HG03575 (cell line): ENCODE data around the gene CLEC16A.

Experiments used
- ATAC-seq: cut with Tn5 transposase; IDR thresholded peaks from one replicate; pipeline ENCODE4 v1.9.1; 2021; ENCODE audit not compliant: unreplicated experiment, insufficient number of reproducible peaks, low FRiP score; ENCODE audit errors: extremely low read depth

CLEC16A gene

GRCh38 chr16:11084484-11084875, 140.1 kb downstream of the CLEC16A start:
- no peak for ATAC-seq

DNA sequence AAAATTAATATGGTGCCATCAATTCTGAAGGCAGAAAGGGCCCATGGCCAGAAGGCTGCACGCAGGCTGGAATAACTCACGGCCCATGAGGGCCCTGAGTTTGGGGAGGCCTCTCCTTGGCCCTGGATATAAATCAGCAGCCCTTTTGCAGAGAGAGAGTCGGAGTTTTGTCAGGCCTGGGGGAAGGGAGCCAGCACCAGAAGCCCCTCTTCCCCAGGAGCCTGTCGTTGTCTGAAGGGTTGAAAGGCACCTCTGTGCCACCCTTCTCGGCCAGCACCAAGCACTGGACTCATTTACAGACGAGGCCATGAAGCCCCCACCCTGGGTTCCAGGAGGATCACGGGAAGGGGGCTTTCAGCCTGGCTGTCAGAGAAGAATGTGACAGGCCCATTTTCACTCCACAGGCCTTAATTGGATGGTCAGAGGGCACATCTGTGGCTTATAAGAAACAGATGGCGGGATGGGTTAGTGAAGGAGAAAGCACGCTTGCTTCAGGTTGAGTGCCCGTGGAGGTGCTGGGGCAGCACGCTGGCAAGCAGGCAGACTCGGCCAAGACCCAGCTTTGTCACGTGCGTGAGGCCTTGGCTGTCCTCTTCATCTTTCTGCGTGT, 140.6 kb downstream of the CLEC16A start:
- no peak for ATAC-seq

- ATAC-seq, result no peak
Measured at GRCh38 chr16:11085916-11086315, 141.6 kb downstream of the CLEC16A start.

- no peak for ATAC-seq
Measured at GRCh38 chr16:11087691-11088073, 143.3 kb downstream of the CLEC16A start.

DNA sequence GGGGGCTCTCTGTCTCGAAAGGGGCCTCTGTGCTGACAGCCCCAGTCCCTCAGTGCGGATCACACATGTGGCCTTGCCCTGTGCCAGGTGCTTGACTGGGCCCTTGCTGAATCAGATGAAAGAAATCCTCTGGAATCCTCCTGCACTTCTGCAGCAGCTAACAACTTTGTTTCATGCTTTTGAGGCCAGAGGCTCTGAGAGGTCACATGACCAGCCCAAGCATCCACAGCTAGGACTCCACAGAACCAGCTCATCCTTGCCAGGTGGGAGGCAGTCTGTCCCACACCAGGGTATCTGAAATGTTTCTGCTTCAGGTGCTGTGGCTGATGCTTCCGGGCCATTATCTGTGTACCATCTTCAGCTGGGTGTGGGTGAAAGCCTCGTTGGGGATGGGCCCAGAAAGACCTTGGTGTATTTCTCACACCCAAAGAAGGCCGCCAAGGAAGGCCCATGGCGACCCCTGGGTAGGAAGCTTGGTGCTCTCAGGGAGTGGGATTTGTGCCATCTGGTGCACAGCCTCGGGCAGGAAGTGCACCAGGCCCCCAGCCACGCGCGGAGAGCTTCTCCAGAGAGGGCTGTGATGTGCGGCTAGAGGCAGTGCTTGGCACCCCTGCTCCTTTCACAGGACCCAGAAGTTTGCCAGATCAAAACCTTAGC, 143.8 kb downstream of the CLEC16A start:
- ATAC-seq, result no peak

- ATAC-seq, result no peak
Measured at GRCh38 chr16:11088831-11089230, 144.5 kb downstream of the CLEC16A start.

DNA sequence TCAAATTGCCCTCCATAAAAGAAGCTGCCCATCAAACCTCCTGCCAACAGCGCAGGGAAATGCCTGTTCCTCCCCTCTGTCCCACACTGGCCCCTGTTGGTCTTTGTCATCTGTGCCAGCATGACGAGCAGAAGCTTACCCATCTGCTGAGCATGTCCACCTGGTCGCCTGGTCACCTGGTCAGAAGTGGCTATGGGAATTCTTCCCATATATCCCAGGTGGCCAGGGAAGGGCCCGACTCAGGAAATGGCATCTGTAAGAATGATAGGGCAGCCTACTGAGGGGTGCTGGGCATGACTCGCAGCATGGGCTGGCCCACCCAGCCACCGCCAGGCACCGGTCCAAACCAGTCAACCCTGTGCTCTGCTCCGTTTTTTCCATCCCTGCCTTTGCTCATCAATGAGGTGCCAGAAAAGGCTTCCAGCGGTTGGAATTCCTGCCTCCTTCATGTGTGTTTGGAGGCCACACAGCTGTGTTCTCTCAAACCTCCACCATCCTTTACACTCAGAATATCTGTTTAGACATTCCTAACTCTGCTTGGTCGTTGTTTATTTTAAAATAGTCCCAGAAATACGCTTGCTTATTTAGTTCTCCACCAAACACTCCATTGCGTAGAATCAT, 145.2 kb downstream of the CLEC16A start:
- no peak for ATAC-seq

DNA sequence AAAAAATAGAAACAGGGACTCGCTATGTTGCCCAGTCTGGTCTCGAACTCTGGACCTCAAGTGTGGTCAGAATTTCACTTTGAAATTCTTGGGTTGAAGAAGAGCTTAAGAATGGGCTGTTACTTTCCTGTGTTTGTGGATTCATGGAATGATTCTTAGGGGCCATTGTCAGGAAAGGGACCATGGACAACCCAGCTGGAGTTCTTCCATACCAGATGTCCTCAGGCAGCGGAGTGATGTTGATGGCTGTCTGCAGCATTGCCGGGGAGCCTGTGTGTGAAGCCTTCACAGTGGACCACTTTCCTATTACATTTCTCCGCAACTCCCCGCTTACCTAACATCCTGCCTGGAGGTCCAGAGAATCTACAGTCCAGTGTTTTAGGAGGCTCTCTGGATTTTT, 145.9 kb downstream of the CLEC16A start:
- ATAC-seq, result no peak

GRCh38 chr16:11091021-11091785, 146.8 kb downstream of the CLEC16A start:
- no peak for ATAC-seq

- ATAC-seq, result no peak
Measured at GRCh38 chr16:11092788-11093571, 148.6 kb downstream of the CLEC16A start.

DNA sequence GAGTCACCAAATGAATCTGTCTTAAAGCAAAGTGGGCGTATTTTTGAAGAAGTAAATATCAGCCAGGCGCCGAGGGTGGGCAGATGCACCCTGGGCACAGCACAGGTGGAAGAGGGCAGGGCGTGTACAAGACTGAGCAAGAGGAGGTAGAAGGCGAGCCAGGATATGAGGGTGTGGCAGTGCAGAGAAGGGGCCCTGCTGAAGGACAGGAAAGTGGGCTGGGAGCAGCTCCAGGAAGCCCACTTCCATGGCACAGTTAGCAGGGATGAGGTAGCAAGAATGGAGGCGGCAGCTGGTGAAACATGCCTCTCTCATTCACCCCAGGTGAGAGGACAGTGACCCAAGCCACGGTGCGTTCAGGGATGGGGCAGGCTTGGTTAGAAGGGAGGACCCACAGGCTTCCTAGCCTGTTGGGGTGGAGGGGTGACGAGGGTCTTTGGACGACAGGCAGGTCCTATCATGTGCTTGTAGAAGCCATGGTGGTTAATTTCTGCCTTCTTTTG, 149.3 kb downstream of the CLEC16A start:
- ATAC-seq, result no peak

GRCh38 chr16:11094075-11094856, 149.9 kb downstream of the CLEC16A start:
- ATAC-seq, result no peak

DNA sequence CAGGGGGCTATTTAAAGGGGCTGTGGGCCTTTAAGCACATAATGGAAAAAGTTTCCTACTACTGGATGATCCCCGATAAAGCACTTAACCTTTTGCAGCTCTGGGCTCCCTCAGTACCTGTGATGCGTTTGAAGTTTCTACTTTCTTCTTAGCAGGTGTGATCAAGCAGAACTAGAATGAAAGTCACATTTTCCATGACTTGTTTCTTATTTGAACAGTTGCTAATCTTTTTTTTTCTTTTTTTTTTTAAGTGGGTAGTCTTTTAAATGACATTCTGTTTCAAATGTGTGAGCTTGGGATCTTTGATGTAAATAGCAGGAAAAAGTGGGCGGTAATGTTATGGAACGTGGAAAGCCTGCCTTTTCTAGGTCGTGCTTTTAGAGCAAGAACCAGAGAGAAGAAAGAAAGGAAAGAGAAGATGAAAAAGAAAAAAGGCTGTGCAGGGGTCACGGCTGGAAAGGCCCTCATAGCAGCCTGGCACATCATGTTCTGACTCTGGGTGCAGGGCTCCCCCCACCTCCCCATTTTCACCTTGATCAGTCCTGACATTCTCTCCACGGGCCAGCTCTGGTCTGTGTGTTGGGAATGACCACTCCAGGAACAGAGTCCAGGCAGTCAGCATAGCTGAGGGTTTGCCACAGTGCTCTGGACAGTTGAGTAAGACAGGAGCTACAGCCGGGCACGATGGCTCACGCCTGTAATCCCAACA, 150.6 kb downstream of the CLEC16A start:
- ATAC-seq, result no peak

- ATAC-seq, result no peak
Measured at GRCh38 chr16:11095935-11096334, 151.6 kb downstream of the CLEC16A start.

DNA sequence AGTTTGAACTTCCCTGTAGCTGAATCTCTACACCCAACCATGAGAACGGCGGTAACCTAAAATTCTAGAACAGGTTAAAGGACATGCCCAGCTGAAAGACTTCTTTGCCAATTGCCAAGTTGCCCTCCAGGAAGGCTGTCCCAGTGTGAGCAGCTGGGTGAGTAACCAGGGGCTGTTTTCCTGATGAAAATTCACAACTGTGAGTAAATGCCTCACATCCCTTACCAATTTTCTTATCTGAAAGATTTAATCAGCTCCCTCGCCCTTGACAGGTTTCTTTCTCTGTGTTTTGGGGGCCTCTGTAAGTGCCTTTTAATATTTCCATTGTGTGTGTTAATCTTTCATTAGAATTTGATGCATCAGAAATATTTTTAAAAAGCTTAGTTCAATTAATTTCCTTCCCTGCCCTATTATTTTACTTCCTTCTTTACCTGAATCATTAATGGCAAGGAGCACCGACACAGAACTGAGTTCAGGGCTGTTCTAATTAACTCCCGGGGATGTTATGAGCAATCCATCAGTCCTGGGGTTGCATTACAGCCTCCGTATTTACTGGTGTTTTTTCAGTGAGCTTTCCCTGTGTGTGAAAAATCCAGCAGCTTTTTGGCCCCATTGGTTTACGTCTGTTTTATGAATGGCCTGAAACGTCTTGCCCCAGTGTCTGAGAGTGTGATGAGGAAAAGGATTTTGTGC, 152.9 kb downstream of the CLEC16A start:
- ATAC-seq, result no peak

DNA sequence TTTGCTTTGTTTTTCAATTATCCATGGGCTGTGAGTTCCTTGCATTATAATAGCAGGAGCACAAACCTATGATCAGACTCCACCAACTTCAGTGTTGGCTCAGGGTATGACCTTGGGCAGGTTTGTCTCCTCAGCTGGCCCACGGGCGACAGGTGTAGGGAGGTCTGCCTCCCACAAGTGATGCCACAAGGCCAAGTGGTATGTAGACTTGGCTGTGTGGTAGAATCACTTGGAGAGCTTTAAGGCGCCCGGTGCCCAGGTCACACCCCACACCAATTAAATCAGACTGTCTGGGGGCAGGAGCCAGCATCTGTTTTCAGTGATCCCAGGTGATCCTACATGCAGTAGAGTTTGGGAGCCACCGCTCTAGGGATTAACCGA, 153.4 kb downstream of the CLEC16A start:
- no peak for ATAC-seq
